HG02571 (cell line): ENCODE measurements around the gene MPDZ.

ENCODE experiments used
- ATAC-seq: cut with Tn5 transposase; IDR thresholded peaks from one replicate; pipeline ENCODE4 v1.9.1; 2021; ENCODE audit warnings: mild to moderate bottlenecking, moderate library complexity; ENCODE audit not compliant: unreplicated experiment

Gene MPDZ

DNA sequence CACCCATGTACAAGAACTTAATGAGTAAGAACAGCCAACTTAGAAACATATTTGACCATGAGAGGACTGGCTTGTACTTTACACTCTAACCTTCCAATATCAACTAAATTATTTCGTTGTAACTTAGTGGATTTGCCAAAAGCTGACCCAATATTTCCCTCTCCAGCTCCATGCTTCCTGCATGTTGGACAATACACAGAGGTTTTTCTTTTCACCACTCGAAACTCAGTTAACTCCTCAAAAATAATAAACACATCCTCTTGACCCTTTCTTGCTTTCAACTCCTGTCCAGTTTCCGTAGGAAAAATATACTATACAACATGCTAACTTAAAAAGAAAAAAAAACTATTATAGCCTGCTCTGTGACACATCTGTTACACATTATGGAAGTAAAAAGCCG lies 188.9 kb downstream of the MPDZ start:
- ATAC-seq, result no peak

DNA sequence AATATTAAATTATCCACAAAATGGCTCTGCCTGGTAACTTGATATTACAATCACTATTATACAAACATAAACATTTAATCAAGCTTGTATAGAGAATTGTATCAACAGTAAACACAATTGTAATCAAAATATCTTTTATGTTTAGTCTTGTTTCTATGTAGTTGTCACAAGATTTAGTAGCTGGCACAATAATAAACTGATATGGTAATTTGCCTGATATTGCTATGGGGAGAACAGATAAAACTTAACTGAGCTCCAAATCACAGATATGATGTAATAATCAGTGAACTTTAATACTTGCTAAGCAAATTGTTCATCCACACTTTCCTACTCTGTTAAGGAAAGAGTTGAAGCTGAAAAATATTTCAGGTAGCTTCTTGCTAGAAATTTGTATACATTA lies 189.8 kb downstream of the MPDZ start:
- no peak for ATAC-seq

DNA sequence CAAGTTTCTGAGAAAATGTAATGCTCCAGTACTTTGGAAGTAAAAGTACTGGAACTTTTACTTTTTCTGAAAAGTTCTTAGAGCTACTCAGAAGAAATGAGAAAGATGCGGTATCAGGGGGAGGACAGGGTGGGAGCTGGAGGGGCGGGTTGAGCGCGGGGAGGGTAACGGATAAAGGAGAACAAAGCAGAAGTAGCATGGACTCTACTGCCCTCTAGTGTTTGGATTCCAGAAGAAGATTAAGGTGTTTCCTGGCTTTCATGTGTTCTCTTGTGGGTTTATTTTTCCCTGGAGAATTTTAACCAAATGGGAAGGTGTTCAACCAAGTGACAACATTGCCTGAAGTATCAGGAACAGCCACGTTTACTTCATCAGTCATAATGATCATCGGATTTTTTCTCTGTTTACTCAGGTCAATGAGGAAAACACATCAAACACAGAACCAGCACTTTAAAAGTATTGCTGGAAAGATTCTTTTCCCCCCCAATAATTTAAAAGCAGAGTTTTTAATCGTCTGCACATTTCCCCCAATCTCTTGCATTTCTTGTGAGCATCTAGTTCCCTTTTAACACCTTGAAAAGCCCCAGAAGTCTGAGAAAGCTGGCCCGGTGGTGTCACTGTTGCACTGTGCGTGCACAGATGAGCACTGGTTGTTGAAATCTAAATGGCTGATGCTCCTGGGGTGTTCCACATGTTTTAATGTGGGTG lies 190.6 kb downstream of the MPDZ start:
- no peak for ATAC-seq

DNA sequence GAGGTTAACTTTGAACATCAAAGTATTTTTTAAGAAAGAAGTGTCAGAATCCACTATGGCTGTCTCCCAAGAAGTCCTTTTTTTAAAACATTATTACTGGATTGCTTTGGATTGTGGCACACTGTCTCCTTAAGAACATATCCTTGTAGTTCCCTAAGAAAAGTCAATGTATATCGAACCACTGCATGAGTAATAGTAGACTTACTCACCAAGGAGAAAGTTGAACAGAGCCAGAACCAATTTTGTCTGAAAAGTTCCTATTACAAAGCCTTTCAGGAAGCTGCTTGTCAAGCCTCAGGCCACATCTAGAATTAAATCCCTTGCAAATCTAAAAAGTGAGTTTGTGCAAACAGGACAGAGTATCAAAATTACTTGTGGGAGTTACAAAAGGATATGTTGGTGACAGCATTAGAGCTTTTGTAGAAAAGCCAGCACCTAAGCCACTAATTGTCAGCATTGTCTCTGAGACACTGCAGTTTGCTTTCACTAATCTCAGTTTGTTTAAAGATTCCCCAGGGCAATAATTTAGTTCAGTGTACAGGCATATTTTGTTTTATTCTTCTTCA lies 195.4 kb downstream of the MPDZ start:
- ATAC-seq, result no peak

DNA sequence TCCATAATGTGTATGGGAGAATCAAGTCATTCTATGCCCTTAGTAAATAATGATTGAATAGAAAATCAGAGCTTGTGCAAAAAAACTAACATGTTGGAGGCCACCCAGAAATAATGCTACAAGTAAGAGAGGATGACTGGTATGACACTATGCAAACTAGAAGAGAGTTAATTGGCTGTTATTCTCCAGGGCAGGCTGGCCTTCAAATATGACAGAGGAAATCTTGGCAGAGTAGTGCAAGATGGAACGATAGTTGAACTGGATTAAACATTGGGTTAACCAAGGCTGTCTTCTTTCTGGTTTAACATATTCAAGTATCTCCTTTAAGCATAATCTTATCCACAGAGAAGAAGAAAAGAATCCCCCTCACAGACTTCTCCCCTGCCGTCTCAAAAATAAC lies 196.1 kb downstream of the MPDZ start:
- ATAC-seq, result no peak

GRCh38 chr9:13082796-13083195 lies 196.7 kb downstream of the MPDZ start:
- ATAC-seq, result no peak

DNA sequence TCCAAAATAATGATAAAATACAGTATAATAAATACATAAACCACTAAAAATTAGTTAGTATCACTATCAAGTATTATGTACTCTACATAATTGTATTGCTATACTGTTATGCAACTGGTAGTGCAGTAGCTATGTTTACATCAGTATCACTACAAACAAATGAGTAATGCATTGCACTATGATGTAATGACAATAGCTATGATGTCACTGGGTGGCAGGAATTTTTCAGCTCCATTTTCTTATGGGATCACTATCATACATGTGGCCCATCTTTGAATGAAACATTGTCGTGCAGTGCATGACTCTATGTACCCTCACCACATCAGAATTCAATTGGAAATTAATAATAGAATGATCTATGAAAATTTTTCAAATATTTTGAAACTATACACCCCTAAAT lies 201.3 kb downstream of the MPDZ start:
- ATAC-seq, result no peak

GRCh38 chr9:13076616-13077015 lies 202.9 kb downstream of the MPDZ start:
- ATAC-seq, result no peak

GRCh38 chr9:13071921-13072320 lies 207.6 kb downstream of the MPDZ start:
- no peak for ATAC-seq

GRCh38 chr9:13070612-13071595 lies 208.6 kb downstream of the MPDZ start:
- ATAC-seq, result no peak

DNA sequence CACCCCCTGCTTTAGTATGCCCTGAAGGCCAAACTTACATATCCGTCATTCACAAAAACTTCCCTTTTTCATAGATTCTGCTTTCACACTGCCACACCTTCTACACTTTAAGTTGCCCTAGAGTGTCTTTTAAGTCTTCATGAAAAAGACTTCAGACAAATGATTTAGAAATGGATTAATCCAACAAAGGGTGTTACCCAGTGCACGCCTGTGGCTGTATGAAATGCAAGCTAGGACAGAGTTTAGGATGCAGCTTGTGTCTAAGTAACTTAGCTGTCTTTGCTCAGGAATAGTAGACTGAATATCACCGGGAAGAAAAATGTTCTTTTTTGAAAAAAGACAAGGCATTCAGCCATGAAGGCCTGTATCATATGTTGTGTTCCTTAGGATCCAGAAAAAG lies 210.0 kb downstream of the MPDZ start:
- no peak for ATAC-seq

GRCh38 chr9:13064676-13065075 lies 214.8 kb downstream of the MPDZ start:
- ATAC-seq, result no peak

GRCh38 chr9:13063880-13064459 lies 215.5 kb downstream of the MPDZ start:
- no peak for ATAC-seq

GRCh38 chr9:13061390-13061789 lies 218.1 kb downstream of the MPDZ start:
- no peak for ATAC-seq
